Retinal pigment epithelial cell (primary cell): ENCODE results near the gene CD101.

Experiments
- DNase-seq: peaks from one replicate; pipeline ENCODE4 v3.0.0-alpha.2; 2010; ENCODE audit warnings: low read depth
- H3K4me3 ChIP-seq: 2 replicates; pipeline ENCODE4 v1.5.1; 2011; ENCODE audit warnings: mild to moderate bottlenecking, low read length, control low read depth, moderate library complexity
- TF ChIP-seq, protein P1 (sequence below): conservative IDR thresholded peaks from 2 replicates; pipeline ENCODE4 v1.5.1; 2011; ENCODE audit warnings: low read depth, low read length, control low read depth, inconsistent platforms

Gene CD101

GRCh38 chr1:116986421-116987255, 14.9 kb upstream of the CD101 start:
- H3K4me3 ChIP-seq: no peak overlapping the region
- no peak for DNase-seq

GRCh38 chr1:116987256-116987555, 14.4 kb upstream of the CD101 start:
- no peak overlapping the region for H3K4me3 ChIP-seq
- no peak for DNase-seq
- TF ChIP-seq, protein P1, sequence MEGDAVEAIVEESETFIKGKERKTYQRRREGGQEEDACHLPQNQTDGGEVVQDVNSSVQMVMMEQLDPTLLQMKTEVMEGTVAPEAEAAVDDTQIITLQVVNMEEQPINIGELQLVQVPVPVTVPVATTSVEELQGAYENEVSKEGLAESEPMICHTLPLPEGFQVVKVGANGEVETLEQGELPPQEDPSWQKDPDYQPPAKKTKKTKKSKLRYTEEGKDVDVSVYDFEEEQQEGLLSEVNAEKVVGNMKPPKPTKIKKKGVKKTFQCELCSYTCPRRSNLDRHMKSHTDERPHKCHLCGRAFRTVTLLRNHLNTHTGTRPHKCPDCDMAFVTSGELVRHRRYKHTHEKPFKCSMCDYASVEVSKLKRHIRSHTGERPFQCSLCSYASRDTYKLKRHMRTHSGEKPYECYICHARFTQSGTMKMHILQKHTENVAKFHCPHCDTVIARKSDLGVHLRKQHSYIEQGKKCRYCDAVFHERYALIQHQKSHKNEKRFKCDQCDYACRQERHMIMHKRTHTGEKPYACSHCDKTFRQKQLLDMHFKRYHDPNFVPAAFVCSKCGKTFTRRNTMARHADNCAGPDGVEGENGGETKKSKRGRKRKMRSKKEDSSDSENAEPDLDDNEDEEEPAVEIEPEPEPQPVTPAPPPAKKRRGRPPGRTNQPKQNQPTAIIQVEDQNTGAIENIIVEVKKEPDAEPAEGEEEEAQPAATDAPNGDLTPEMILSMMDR: no peak

More at GRCh38 chr1:116986421-116987255, 14.9 kb upstream of the CD101 start:
- TF ChIP-seq, protein P1: no peak

DNA sequence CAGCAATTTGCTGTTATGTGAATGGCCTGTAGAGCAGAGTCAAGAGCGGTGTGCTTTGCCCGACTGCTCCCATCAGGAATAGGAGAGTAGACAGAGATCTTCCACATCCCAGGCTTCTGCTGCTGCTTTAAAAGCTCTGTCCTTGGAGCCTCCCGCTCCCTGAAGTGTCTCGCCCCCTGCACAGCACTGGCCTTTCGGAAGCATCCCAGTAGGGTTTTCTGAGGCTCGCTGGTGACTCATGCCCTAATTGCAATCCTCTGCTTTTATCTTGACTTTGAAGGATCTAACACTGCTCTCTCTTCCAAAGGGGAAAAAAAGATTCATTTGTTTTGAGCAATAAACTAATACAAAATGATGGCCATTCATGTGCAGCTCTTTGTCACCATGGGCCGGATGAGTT, 13.3 kb upstream of the CD101 start:
- TF ChIP-seq, protein P1: no peak
- no peak overlapping the region for H3K4me3 ChIP-seq
- no peak for DNase-seq

DNA sequence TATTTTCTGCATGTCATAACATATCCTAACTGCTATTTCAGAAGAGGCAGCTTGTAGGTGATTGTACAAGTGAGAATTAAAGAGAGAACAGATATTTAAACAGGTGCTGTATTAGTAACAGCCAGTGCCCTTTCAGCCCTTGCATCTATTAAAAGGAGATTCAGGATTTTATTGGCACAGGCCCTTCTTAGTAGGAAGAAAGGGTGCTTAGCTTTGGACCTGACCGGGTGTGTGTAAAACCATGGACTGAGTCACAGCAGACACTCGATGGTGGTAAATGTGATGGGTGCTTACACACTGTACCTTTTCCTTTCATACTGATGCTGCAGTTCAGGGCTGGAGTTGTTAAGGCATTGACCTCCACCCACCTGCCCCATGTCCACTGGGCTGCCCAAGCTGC, 12.7 kb upstream of the CD101 start:
- TF ChIP-seq, protein P1: no peak
- no peak for DNase-seq
- no peak overlapping the region for H3K4me3 ChIP-seq

DNA sequence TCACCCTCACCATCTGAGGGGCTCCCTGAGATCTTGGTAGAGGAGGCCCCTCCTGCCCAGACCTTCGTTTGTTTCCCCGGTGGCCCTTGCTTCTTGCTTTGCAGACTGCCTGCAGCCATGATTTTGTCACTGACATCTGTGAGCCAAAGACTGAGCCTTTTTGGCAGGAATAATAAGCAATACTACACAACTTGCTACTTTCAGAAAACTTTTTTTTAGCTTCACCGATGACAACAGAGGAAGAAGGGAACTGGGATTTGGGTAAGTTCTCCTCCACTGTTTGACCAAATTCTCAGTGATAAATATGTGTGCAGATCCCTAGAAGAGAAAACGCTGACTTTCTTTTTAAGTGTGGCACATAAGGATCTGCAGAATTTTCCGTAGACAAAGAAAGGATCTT, 11.7 kb upstream of the CD101 start:
- no peak for DNase-seq
- TF ChIP-seq, protein P1: no peak
- H3K4me3 ChIP-seq: no peak overlapping the region

DNA sequence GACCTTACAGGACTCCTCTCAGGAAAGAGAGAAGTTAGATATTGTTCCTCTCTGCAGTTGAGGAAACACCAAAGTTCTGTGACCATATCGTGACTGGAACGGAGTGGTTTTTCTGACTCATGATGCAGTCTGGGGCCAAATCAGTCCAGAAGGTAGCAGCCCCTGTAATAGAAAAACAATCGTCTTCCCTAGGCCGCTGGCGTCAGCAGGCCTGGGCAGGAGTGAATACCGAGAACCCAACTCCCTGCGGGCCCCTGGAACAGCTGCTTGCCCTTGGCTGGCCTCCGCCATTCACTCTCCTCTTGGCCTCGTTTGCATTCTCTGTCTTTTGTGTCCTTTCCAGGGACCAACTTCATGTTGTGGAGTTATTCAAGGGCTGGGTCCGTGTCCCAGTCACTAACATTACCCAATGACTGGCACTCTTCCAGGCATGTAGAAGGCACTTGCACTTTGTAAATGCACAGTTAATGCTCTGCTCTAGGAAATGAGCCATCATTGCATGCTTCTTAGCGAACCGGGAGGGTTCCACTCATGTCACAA, 10.9 kb upstream of the CD101 start:
- TF ChIP-seq, protein P1: no peak
- H3K4me3 ChIP-seq: no peak overlapping the region
- DNase-seq: no peak
